ENCODE measurements around the gene MRPL39.

- TF ChIP-seq POLR2AphosphoS5 (IDR thresholded peaks at IDR 0.05) (no peak), CTCF (IDR thresholded peaks at IDR 0.05) (no peak), POLR2A (IDR thresholded peaks at IDR 0.05) (no peak), EP300 (IDR thresholded peaks at IDR 0.05) (no peak)
Measured at GRCh38 chr21:25643486-25643885, 36.2 kb upstream of the MRPL39 start.

Measured in upper lobe of left lung (tissue), 4 donors.